IPS-15b (cell line): ENCODE data around the gene NFIL3.

ENCODE experiments used
- H3K27me3 ChIP-seq: one replicate; pipeline ENCODE4 v1.6.1; 2013; ENCODE audit warnings: low read length; ENCODE audit not compliant: control insufficient read depth, insufficient read depth
- H3K36me3 ChIP-seq: one replicate; pipeline ENCODE4 v1.6.1; 2013; ENCODE audit warnings: low read length; ENCODE audit not compliant: control insufficient read depth, insufficient read depth
- H3K4me1 ChIP-seq: one replicate; pipeline ENCODE4 v1.6.1; 2013; ENCODE audit warnings: mild to moderate bottlenecking, low read length; ENCODE audit not compliant: control insufficient read depth, insufficient read depth
- H3K4me3 ChIP-seq: one replicate; pipeline ENCODE4 v1.5.1; 2013; ENCODE audit warnings: low read depth, low read length
- H3K9ac ChIP-seq: one replicate; pipeline ENCODE4 v1.6.1; 2013; ENCODE audit warnings: low read depth, mild to moderate bottlenecking, low read length
- H3K9me3 ChIP-seq: one replicate; pipeline ENCODE4 v1.6.1; 2013; ENCODE audit warnings: mild to moderate bottlenecking, low read length; ENCODE audit not compliant: control insufficient read depth, insufficient read depth

NFIL3 gene

DNA sequence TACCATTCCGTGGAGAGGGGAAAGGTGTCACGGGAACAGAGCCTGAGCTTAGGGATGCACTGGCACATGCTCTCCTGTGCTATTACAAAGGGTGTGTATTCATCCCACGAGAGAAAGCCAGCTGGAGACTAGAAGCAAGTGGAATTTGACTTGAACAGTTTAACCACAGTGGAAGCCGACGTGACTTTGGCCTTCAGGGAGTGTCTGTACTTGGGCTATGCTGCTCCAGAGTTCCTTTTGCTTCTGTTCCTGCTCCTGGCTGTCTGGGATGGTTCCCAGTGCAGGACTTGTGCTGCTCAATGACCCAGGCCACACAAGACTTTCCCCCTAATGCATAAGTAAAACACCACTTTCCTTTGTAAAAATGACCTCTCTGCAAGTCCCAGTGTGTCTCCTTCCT lies 7.9 kb upstream of the NFIL3 start:
- H3K4me1 ChIP-seq = no peaks in the 10 kb centered on the region
- H3K9me3 ChIP-seq = no peaks in the 10 kb centered on the region
- H3K4me3 ChIP-seq = no peak overlapping the region
- H3K27me3 ChIP-seq = peaks cover 3% of the 10 kb centered on the region
- no peak overlapping the region for H3K9ac ChIP-seq
- H3K36me3 ChIP-seq = no peaks in the 10 kb centered on the region

DNA sequence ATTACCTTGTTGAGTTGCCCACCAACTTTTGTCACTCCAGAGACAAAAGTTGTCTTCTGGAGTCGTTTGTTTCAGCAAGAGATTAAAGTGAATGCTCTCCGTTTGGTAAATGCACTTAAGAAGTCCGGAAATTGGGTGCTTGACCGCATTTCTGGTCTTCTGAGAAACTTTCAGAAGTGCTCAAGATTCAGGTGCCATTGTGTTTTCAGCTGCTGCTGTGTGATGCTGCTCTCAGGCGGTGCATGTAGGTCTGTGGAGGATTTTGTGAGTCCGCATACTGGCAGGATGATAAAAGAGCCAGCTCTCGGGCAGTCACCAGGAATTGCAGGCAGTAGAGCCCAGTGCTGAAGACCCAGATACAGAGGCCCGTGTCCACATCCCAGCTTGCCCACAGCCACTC lies 5.9 kb upstream of the NFIL3 start:
- no peaks in the 10 kb centered on the region for H3K4me1 ChIP-seq
- H3K9me3 ChIP-seq = no peaks in the 10 kb centered on the region
- H3K4me3 ChIP-seq = no peak overlapping the region
- no peak overlapping the region for H3K9ac ChIP-seq
- peaks cover 23% of the 10 kb centered on the region for H3K27me3 ChIP-seq
- H3K36me3 ChIP-seq = no peaks in the 10 kb centered on the region

DNA sequence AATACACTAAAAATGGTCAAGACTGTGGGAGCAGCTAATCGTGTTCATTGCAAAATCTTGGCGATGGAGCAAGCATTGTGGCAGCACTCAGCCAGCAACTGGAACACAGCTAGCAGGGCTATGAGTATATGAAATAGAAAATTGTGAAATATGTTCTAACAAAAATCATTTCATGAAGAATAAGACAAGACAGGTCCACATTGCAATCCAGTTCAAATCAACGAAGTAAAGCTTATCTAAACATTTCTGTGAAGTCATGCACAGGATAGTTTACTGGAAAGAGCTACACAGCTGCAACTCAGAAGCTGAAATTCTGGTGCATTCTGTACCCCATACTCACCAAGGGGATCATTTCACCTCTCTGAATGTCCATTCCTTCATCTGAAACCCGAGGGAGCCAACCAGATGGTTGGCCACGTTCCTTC lies 5.3 kb upstream of the NFIL3 start:
- no peaks in the 10 kb centered on the region for H3K4me1 ChIP-seq
- H3K4me3 ChIP-seq = no peak overlapping the region
- peaks cover 25% of the 10 kb centered on the region for H3K27me3 ChIP-seq
- H3K9me3 ChIP-seq = no peaks in the 10 kb centered on the region
- H3K9ac ChIP-seq = no peak overlapping the region
- H3K36me3 ChIP-seq = no peaks in the 10 kb centered on the region

DNA sequence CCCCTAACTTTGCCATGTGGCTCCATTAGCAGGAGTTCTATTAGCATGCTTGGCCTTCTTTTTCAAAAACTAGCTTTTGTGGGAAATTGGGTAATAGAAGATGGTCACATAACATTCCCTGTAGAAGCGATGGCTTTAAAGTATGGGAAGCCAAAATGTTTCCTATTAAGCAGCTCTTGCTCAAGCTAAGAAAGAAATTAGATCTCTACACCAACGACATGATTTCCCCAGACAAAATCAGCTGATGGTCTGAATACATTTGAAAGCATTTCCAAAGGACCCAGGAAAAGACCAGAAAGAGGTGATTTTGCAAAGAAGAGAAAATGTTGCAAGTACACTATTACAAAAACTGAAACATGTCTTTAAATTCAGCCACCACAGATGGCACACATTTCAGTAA lies 4.8 kb upstream of the NFIL3 start:
- Histone ChIP-seq H3K9me3 (no peaks in the 10 kb centered on the region), H3K9ac (no peak overlapping the region), H3K4me1 (no peaks in the 10 kb centered on the region), H3K27me3 (peaks cover 25% of the 10 kb centered on the region), H3K4me3 (no peak overlapping the region), H3K36me3 (no peaks in the 10 kb centered on the region)

DNA sequence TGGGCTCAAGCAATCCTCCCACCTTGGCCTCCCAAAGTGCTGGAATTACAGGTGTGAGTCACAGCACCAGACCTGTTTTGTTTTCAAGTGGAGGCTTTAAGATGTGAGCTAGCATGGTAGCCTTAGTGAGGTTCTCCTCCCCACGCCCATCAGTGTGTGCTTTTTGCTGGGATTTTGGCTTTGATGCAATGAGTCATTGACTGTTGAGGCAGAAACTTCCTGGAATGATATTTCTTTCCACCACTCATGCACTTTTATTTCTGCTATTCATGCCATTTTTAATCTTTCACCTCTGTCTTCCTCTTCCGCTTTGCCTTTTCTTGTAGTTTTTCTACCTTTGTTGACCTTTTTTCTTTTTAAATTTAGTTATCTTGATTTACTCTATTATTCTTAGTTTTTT lies 4.2 kb upstream of the NFIL3 start:
- H3K9me3 ChIP-seq = no peaks in the 10 kb centered on the region
- no peak overlapping the region for H3K4me3 ChIP-seq
- H3K36me3 ChIP-seq = no peaks in the 10 kb centered on the region
- H3K4me1 ChIP-seq = no peaks in the 10 kb centered on the region
- H3K27me3 ChIP-seq = peaks cover 25% of the 10 kb centered on the region
- no peak overlapping the region for H3K9ac ChIP-seq

DNA sequence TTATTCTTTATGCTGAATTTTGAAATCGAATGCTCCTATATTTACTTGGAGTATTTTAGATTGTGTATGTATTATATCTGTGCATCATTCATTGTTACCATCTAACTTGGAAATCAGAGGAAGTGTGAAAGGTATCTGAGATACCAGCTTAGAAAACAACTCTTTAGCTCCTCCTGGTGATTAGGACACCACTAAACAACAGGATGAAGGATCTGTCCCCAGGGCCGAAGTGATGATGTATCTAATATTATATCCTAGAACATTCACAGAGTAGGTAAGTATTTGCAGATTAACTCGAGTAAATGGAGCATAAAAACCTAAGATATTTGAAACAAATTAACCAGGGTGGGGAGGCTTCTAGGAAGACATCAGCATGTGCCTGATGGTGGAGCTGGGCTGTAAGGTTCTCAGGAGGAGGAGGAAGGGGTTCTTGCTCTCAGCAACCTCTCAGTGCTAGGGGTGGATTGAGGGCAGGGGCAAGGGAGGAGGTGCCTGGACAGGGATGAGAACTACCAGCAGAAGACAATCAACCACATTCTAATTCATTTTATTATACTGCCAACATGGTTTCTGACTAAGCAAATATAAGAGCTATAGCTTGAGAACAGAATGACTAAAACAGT lies 2.6 kb upstream of the NFIL3 start:
- Histone ChIP-seq H3K27me3 (peaks cover 37% of the 10 kb centered on the region), H3K36me3 (no peaks in the 10 kb centered on the region), H3K9ac (no peak overlapping the region), H3K4me3 (no peak overlapping the region), H3K9me3 (no peaks in the 10 kb centered on the region), H3K4me1 (peaks cover 4% of the 10 kb centered on the region)

DNA sequence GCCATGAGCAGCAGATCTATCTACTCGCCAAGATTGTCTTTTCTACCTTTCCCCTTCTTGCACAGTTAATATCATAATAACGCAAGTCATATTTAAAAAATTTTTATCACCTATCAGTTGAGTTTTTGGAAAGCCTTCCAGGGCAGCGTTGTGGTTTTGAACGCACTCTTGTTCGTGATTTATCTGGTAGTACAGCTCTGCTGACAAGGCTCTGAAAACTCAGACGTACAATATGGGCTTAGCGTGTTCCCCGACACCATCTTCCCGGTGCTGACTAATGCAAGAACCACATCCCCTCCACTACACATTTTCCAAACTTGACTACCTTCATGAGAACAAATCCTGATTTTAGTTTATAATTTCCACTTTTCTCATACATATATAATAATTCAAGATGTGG lies 1.6 kb upstream of the NFIL3 start:
- peaks cover 42% of the 10 kb centered on the region for H3K27me3 ChIP-seq
- no peaks in the 10 kb centered on the region for H3K9me3 ChIP-seq
- H3K4me1 ChIP-seq = peaks cover 4% of the 10 kb centered on the region
- H3K36me3 ChIP-seq = no peaks in the 10 kb centered on the region
- no peak overlapping the region for H3K9ac ChIP-seq
- H3K4me3 ChIP-seq = peak overlapping the region; percentile 66

DNA sequence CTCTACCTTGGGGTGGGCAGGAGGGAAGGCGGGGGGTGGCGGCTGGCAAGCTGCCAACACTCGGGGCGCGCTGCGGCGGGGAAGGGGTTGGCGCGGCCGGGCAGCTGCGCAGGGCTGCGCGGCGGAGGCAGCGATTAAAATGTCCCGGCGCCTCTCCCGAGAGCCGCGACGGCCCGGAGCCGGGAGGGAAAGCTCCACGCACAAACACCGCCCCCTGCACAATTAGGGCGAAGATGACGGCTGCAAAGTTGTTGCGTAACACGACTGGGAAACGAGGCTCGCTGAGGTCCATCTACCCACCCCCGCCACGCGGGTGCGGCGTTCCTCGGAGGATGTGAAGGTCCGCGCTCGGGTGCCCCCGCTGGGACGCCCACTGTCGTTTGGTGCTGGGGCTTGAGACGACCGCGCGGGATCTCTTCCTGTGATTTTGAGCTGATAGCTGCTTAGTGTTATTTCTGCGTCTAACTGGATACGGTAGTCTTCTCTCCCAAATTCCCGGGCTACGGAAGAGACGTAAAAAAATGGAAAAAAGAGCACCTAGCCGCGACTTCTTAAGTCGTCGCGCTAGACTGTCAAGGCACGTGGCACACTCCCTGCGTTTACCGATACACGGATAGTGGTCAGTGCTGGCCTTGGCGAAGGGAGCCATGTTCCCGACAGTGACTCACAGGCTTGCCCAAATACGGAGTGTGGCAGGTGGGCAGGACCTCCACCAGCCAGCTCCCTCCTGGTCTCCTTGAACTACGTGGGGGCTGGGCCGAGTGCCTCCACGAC lies 958 bp upstream of the NFIL3 start:
- Histone ChIP-seq H3K36me3 (no peaks in the 10 kb centered on the region), H3K9me3 (no peaks in the 10 kb centered on the region), H3K27me3 (peaks cover 49% of the 10 kb centered on the region), H3K4me1 (peaks cover 4% of the 10 kb centered on the region), H3K4me3 (peak overlapping the region; percentile 66), H3K9ac (no peak overlapping the region)

DNA sequence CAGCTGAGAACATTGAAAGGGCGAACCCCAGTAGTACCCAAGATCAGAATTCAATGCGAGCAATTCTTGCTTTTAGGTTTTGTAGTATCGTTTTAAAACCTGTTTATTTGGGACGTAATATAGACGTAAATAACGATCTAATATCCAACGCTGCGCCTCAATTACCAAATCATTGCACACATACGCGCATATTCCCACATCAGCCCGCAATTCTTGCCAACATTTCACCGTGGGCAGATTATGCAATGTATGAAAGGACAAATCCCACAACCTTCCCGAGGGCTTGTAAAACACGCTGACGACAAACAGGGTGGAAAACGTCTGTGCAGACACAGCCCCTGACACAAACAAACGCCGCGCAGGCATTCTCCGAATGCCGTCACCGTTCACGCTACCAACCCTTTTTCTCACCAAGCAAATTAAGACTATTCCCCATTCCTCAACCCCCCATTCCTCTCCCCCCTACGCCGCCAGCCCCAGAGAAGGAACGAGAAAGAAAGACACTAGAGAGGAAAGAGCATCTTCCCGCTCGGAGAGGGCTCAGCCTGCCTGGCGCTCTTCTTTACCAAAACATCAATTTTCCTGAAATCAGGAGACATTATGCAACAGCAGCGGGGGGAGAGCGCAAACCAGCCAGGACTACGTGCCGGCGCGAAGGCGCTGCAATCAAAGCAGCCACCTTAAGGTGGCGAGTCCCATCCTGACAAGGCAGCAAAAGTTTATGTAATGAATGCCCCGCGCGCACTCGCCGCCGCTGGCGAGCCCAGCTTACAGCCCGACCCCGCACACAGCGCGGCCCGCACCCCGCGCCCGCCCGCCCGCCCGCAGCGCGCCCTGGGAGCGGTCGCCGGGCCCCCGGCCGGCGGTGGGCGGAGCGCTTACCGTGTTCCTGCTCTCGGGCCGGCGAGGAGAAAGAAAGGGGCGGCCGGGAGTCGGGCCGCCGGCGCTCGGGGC lies 597 bp downstream of the NFIL3 start:
- Histone ChIP-seq H3K4me1 (peaks cover 4% of the 10 kb centered on the region), H3K4me3 (peak overlapping the region; percentile 73), H3K27me3 (peaks cover 52% of the 10 kb centered on the region), H3K9me3 (no peaks in the 10 kb centered on the region), H3K9ac (no peak overlapping the region), H3K36me3 (no peaks in the 10 kb centered on the region)

DNA sequence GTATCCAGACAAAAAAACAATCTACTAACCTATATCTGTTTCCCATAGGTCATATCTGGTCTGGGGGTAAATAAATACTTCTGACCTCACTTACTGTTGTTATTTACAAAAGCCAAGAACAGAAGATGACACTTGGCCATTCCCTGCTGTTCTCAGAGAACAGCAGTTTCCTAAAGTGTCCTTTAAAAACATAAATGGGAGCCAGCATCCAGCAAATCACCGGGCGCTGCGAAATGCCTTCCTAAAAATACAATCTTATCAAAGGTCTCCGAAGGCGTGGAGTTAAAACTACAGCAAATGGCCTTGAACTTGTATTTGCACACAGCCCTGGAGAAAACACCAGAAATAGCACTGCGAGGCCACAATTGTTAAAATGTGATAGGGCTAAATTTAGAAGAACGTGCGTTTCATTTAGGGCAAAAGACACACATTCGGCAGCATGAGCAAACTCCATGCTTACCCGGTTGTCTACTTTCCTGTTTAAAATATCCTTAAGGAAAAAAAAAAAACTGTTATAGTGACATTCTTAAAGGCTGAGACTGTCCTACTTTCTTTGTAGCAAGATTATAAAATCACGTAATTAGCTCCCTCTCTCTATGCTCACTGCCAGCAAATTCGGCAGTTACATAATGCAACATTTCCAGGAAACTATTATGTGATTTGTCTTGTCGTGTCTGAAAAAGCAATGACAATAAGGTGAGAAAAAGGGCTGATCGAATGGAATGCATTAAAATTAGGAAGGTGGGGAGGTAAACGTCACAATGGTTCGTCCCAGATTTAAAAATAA lies 1.5 kb downstream of the NFIL3 start:
- Histone ChIP-seq H3K36me3 (no peaks in the 10 kb centered on the region), H3K9me3 (no peaks in the 10 kb centered on the region), H3K4me3 (peak overlapping the region; percentile 73), H3K4me1 (peaks cover 4% of the 10 kb centered on the region), H3K9ac (no peak overlapping the region), H3K27me3 (peaks cover 52% of the 10 kb centered on the region)

DNA sequence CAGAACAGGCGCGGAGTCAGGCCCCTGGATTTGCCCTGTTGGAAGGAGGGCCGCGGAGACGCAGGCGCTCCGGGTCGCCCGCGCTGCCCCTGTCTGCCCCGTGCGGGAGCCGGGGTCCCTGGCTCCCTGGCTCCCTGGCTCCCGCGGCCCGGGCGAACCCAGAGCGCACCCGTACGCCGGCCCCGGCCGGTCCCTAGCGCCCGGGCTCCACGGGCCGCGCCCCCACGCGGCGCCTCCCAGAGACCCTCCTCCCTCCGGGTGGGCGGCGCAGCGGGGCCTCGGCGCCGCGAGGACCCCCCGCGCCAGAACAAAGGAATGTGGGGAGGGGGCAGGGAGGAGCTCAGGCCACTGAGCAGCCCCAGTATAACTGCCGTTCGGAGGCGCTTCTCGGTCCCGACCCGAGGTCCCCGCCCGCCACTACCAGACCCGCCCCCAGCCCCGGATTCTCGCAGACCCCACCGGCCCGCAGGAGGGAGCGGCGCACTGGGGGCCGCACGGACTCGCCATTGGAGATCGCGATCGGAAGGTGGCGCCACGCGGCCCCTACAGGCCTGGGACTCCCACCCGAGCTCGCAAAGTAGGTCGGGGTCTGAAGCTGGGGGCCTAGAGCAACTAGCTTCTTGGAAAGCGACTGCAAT lies 2.4 kb downstream of the NFIL3 start:
- H3K9me3 ChIP-seq = no peaks in the 10 kb centered on the region
- H3K36me3 ChIP-seq = no peaks in the 10 kb centered on the region
- H3K4me1 ChIP-seq = peaks cover 6% of the 10 kb centered on the region
- H3K9ac ChIP-seq = no peak overlapping the region
- H3K27me3 ChIP-seq = peaks cover 47% of the 10 kb centered on the region
- peak overlapping the region; percentile 73 for H3K4me3 ChIP-seq
